SK-N-MC (cell line): Measurements from ENCODE around the gene PRKCZ.

Experiments used
- EZH2 ChIP-seq: fragments of 200-600 bp; sonication (generic); IDR thresholded peaks from one replicate; pipeline ENCODE4 v1.6.1; 2017; ENCODE audit warnings: antibody characterized with exemption
- POLR2AphosphoS5 ChIP-seq: IDR thresholded peaks from 2 replicates; pipeline ENCODE4 v1.6.1; 2012; ENCODE audit warnings: mild to moderate bottlenecking, low read depth, low read length, borderline replicate concordance

- no peak for TF ChIP-seq POLR2AphosphoS5
- no peak for TF ChIP-seq EZH2
These were observed 130.4 kb downstream of the PRKCZ start for GRCh38 chr1:2180297-2181245.
